Naive B cell (primary cell): ENCODE data around the gene SCN4A. TPM values are rescaled to one million over a fixed set of nuclear protein-coding genes. Genes with fewer than 3 reads are reported as not detected.
"Not testable (repeated sequence)": the region's sequence is repeated elsewhere in the genome, so short reads cannot be mapped to it uniquely, and the experiment has no call there.

Experiments used
- ATAC-seq, 2 donors: fragments of 150-1000 bp; cut with Tn5 transposase; 2 replicates each; pipeline ENCODE4 v1.10.0; 2021; ENCODE audit warnings: low read depth in 2 of 2, mild to moderate bottlenecking in 2 of 2, moderate library complexity in 2 of 2
- DNase-seq: peaks from one replicate; pipeline ENCODE4 v3.0.0; 2022
- H3K27ac Mint-ChIP-seq, 6 donors: one replicate each; pipeline ENCODE4 v1.8.0; 2020 to 2022; ENCODE audit warnings: mild to moderate bottlenecking in 6 of 6, mixed read lengths in 6 of 6, moderate library complexity in 5 of 6, inconsistent platforms in 2 of 6
- H3K27me3 Mint-ChIP-seq, 3 donors: one replicate each; pipeline ENCODE4 v1.8.0; 2021 to 2022; ENCODE audit warnings: mixed read lengths in 3 of 3, mild to moderate bottlenecking in 1 of 3
- H3K36me3 Mint-ChIP-seq, 2 donors: one replicate each; pipeline ENCODE4 v1.8.0; 2020 to 2022; ENCODE audit warnings: mixed read lengths in 2 of 2, inconsistent platforms in 1 of 2, mild to moderate bottlenecking in 1 of 2
- H3K4me1 Mint-ChIP-seq, 3 donors: one replicate each; pipeline ENCODE4 v1.8.0; 2020 to 2022; ENCODE audit warnings: mixed read lengths in 3 of 3, inconsistent platforms in 1 of 3, mild to moderate bottlenecking in 1 of 3, moderate library complexity in 1 of 3
- H3K4me3 Mint-ChIP-seq, 8 donors: one replicate each; pipeline ENCODE4 v1.8.0; 2020 to 2022; ENCODE audit warnings: mild to moderate bottlenecking in 8 of 8, mixed read lengths in 8 of 8, moderate library complexity in 8 of 8, inconsistent platforms in 2 of 8
- H3K9me3 Mint-ChIP-seq, 7 donors: one replicate each; pipeline ENCODE4 v1.8.0; 2020 to 2022; ENCODE audit warnings: mixed read lengths in 7 of 7, mild to moderate bottlenecking in 5 of 7, inconsistent platforms in 2 of 7, moderate library complexity in 1 of 7
- polyA plus RNA-seq, 6 donors: library from polyadenylated mRNA; unstranded; fragments of 300-500 nt; fragmentation: Illumina TruSeq; gene quantifications; one replicate each; pipeline ENCODE4 v1.2.3, GENCODE V29; 2021; ENCODE audit warnings: low read depth in 6 of 6

SCN4A gene
- polyA plus RNA-seq, 6 donors from 2014 or later, result 0.89 to 1.4 (median 1.1) TPM; not detected in 1

GRCh38 chr17:63896524-63897354 lies 76.0 kb downstream of the SCN4A start, which contains the start of gene CSH1:
TSS of gene CSH1 (minus strand) at chr17:63896574. CDS start at chr17:63896511, 63 bp downstream.
- not testable (repeated sequence) for H3K9me3 Mint-ChIP-seq, H3K36me3 Mint-ChIP-seq, DNase-seq, H3K27me3 Mint-ChIP-seq, H3K4me1 Mint-ChIP-seq, H3K4me3 Mint-ChIP-seq
- peak within 1 kb of the TSS in 1 of 6 donors; percentile 76 for H3K27ac Mint-ChIP-seq
- peak in 1 of 2 donors; percentile 43 for ATAC-seq

DNA sequence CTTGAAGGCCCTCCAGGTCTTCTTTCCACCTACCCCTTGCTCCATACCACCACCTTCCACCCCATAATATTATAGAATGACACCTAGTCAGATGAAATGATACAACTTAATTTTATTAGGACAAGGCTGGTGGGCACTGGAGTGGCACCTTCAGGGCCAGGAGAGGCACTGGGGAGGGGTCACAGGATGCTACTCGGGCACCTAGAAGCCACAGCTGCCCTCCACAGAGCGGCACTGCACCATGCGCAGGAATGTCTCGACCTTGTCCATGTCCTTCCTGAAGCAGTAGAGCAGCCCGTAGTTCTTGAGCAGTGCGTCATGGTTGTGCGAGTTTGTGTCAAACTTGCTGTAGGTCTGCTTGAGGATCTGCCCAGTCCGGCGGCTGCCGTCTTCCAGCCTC lies 77.9 kb downstream of the SCN4A start:
- H3K4me1 Mint-ChIP-seq, ATAC-seq, H3K27ac Mint-ChIP-seq, DNase-seq, H3K36me3 Mint-ChIP-seq, H3K4me3 Mint-ChIP-seq, H3K9me3 Mint-ChIP-seq, H3K27me3 Mint-ChIP-seq: not testable (repeated sequence)

DNA sequence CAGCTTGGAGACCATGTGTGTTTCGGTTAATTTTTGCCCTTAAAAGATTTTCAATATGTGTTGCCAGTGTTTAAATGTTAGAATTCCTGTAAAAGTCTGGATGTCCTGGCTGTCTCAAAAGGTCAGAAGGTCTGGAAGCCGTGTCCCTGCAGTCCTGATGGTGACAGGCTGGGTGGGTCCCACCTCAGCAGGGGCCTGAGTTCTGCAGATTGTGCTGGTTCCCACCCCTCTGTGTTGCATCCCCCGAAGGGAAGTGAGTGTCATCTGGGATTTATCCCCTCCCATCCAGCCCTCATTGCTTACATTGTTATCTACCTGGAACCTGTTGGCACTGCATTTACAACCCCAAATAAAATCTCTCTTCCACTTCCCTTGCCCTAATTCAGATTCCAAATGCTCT lies 78.7 kb downstream of the SCN4A start:
- H3K9me3 Mint-ChIP-seq, result not testable (repeated sequence)

GRCh38 chr17:63892316-63893037 lies 80.2 kb downstream of the SCN4A start:
- not testable (repeated sequence) for H3K9me3 Mint-ChIP-seq, ATAC-seq, H3K4me1 Mint-ChIP-seq, H3K27me3 Mint-ChIP-seq, H3K36me3 Mint-ChIP-seq, H3K4me3 Mint-ChIP-seq, DNase-seq
- H3K27ac Mint-ChIP-seq, result peak overlapping the region in 1 of 6 donors; percentile 63

More for the DNA sequence above, 78.7 kb downstream of the SCN4A start:
- H3K36me3 Mint-ChIP-seq, H3K4me1 Mint-ChIP-seq, DNase-seq, ATAC-seq, H3K27ac Mint-ChIP-seq, H3K4me3 Mint-ChIP-seq, H3K27me3 Mint-ChIP-seq: not testable (repeated sequence)

- H3K4me1 Mint-ChIP-seq, H3K27me3 Mint-ChIP-seq: not testable (repeated sequence)
- DNase-seq, result peak; percentile 37
Measured at GRCh38 chr17:63889026-63889848, 83.5 kb downstream of the SCN4A start.

More at GRCh38 chr17:63889026-63889848, 83.5 kb downstream of the SCN4A start:
- not testable (repeated sequence) for H3K36me3 Mint-ChIP-seq, H3K9me3 Mint-ChIP-seq
- peak; percentile 94 to 97 for ATAC-seq
- peak overlapping the region in 1 of 6 donors; percentile 86 for H3K27ac Mint-ChIP-seq
- H3K4me3 Mint-ChIP-seq, result peak overlapping the region in 1 of 8 donors; percentile 42

Other genes with a start within 250 kb of the SCN4A start
- 10 to 100 TPM; 21.1 to 33.2 (median 26.3) TPM for gene STRADA, start 231.1 kb downstream of the SCN4A start, polyA plus RNA-seq
- gene CCDC47, start 199.3 kb downstream of the SCN4A start, polyA plus RNA-seq, result 10 to 100 TPM; 27.1 to 46.1 (median 36.3) TPM
- gene DDX42, start 198.7 kb downstream of the SCN4A start, polyA plus RNA-seq, result 10 to 100 TPM in 4 of 6 donors, 1 to 10 TPM in 2; 6.3 to 24.1 (median 13.5) TPM
- 100 to 1,000 TPM; 107 to 220 (median 118) TPM for gene PSMC5, start 145.5 kb downstream of the SCN4A start, polyA plus RNA-seq
- gene FTSJ3, start 145.3 kb downstream of the SCN4A start, polyA plus RNA-seq, result 10 to 100 TPM in 5 of 6 donors, 1 to 10 TPM in 1; 3.8 to 35.5 (median 22.2) TPM
- gene SMARCD2, start 130.2 kb downstream of the SCN4A start, polyA plus RNA-seq, result 100 to 1,000 TPM in 2 of 6 donors, 10 to 100 TPM in 4; 62.0 to 142 (median 95.1) TPM
- gene CSH2, start 99.2 kb downstream of the SCN4A start, polyA plus RNA-seq, result not detected
- not detected for gene GH2, start 91.0 kb downstream of the SCN4A start, polyA plus RNA-seq
- not detected for gene CSH1, start 76.3 kb downstream of the SCN4A start, polyA plus RNA-seq
- gene CSHL1, start 61.7 kb downstream of the SCN4A start, polyA plus RNA-seq, result not detected
- 1 to 10 TPM in 1 of 6 donors, not detected in 5; 1.8 TPM for gene GH1, start 54.1 kb downstream of the SCN4A start, polyA plus RNA-seq
- gene CD79B, start 40.6 kb downstream of the SCN4A start, polyA plus RNA-seq, result 1,000 to 10,000 TPM; 2,263 to 2,851 (median 2,433) TPM
- 1 to 10 TPM; 3.5 to 6.8 (median 5.8) TPM for gene PRR29, start 25.4 kb upstream of the SCN4A start, polyA plus RNA-seq
- gene ICAM2, start 47.7 kb upstream of the SCN4A start, polyA plus RNA-seq, result 100 to 1,000 TPM; 214 to 346 (median 290) TPM
- gene ERN1, start 157.2 kb upstream of the SCN4A start, polyA plus RNA-seq, result 1 to 10 TPM; 2.2 to 5.1 (median 4.2) TPM